ENCODE measurements around the gene FBXO48. TPM values are rescaled to one million over a fixed set of nuclear protein-coding genes. Genes with fewer than 3 reads are reported as not detected.

Gene FBXO48, protein sequence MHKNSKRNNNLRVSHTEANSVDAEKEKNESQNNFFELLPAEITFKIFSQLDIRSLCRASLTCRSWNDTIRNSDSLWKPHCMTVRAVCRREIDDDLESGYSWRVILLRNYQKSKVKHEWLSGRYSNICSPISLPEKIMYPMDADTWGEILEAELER
- 1.5 and 1.8 TPM in 2 replicates for total RNA-seq (2014; rRNA removed; shearing (Covaris generic))
- total RNA-seq (2022) = 6.8 and 8.5 TPM in 2 replicates
- Bru-seq, nascent RNA = percentile 66 among the genes with signal in this experiment
- percentile 59 among the genes with signal in this experiment for BruChase-seq, experiment 1, labeled RNA remaining after a 6-hour chase
- percentile 82 among the genes with signal in this experiment for BruChase-seq, experiment 2, labeled RNA remaining after a 2-hour chase
- long read RNA-seq, partial matches to known transcripts = 5 of 15 reads
- long read RNA-seq, other reads (novel, unspliced or antisense) = 10 of 15 reads

- no peaks in the 10 kb centered on the region for H3K9me2 ChIP-seq (ENCODE audit: insufficient read depth, low read length)
- H4K20me1 ChIP-seq (ENCODE audit: insufficient read depth, low read length) = no peaks in the 10 kb centered on the region
- CTCF ChIA-PET (ENCODE audit: unreplicated experiment) = interaction anchor here (0.6 to 0.8 kb wide), 2 partner anchors 128 to 404 kb away, joined by 3 read pairs; no protein-coding TSS in a partner anchor
- H3K4me1 ChIP-seq (ENCODE audit: insufficient read depth, low read length, poor library complexity, severe bottlenecking) = peaks cover 41% of the 10 kb centered on the region
- H3K4me3 ChIP-seq (ENCODE audit: low read depth, low read length, poor library complexity, severe bottlenecking) = peak within 1 kb of the TSS; percentile 82
- peak within 1 kb of the TSS; percentile 49 for H3K27ac ChIP-seq (ENCODE audit: low read depth, low read length, poor library complexity, severe bottlenecking)
- DNase-seq (ENCODE audit: low spot score) = peak; percentile 99
- peak within 1 kb of the TSS; percentile 80; the same call in 1 of the 2 replicates for H2AFZ ChIP-seq (ENCODE audit: low read length)
- no peaks in the 10 kb centered on the region for H3K36me3 ChIP-seq (ENCODE audit: insufficient read depth, low read length)
- peaks cover 30% of the 10 kb centered on the region; the same call in 1 of the 2 replicates for H3K79me2 ChIP-seq (ENCODE audit: insufficient read depth, low read depth, low read length)
- peak within 1 kb of the TSS; percentile 87 for H3K4me2 ChIP-seq (ENCODE audit: low read length)
- intact Hi-C loops (cut with micrococcal nuclease; ENCODE audit: unreplicated experiment) = loop anchor here (1.0 to 5.0 kb wide), 5 partner anchors 128 to 441 kb away; no protein-coding TSS in a partner anchor
- no peak for TF ChIP-seq EZH2phosphoT487 (IDR thresholded peaks at IDR 0.05; ENCODE audit: borderline replicate concordance, low read depth, low read length)
- no peak for TF ChIP-seq CTCF (conservative IDR thresholded peaks at IDR 0.05; ENCODE audit: low read length)
- no TSS peak for BruUV-seq (replicated peaks)
- POLR2A ChIA-PET = interaction anchor here (0.5 to 2.9 kb wide), 17 partner anchors 10 to 441 kb away, joined by 3 to 12 read pairs (median 3); no protein-coding TSS in a partner anchor
- no peaks in the 10 kb centered on the region for H3K9me3 ChIP-seq (ENCODE audit: low read length)
Observed at GRCh38 chr2:68467077-68467960, at the start of gene FBXO48, which contains the start of gene APLF. TSS of gene FBXO48 (minus strand) at chr2:68467294. CDS start at chr2:68465145, 2,149 bp downstream. TSS of gene APLF (plus strand) at chr2:68467585. CDS start at chr2:68467732, 147 bp downstream.

- DNase-seq (ENCODE audit: low spot score) = no peak
- CTCF ChIA-PET (ENCODE audit: unreplicated experiment) = no interaction called here
Observed at GRCh38 chr2:68516051-68516955, 49.2 kb upstream of the FBXO48 start.

More at GRCh38 chr2:68516051-68516955, 49.2 kb upstream of the FBXO48 start:
- H3K9me2 ChIP-seq (ENCODE audit: insufficient read depth, low read length) = 0 out of 2 replicates have a peak, but pooled peaks cover 4% of the 10 kb centered on the region
- no peaks in the 10 kb centered on the region for H3K4me1 ChIP-seq (ENCODE audit: insufficient read depth, low read length, poor library complexity, severe bottlenecking)
- no peak for TF ChIP-seq EZH2phosphoT487 (IDR thresholded peaks at IDR 0.05; ENCODE audit: borderline replicate concordance, low read depth, low read length)
- no peak for TF ChIP-seq CTCF (conservative IDR thresholded peaks at IDR 0.05; ENCODE audit: low read length)
- H3K36me3 ChIP-seq (ENCODE audit: insufficient read depth, low read length) = no peaks in the 10 kb centered on the region
- no peaks in the 10 kb centered on the region for H3K79me2 ChIP-seq (ENCODE audit: insufficient read depth, low read depth, low read length)
- no peaks in the 10 kb centered on the region for H4K20me1 ChIP-seq (ENCODE audit: insufficient read depth, low read length)
- no peak overlapping the region for H2AFZ ChIP-seq (ENCODE audit: low read length)
- H3K9me3 ChIP-seq (ENCODE audit: low read length) = no peaks in the 10 kb centered on the region
- H3K4me2 ChIP-seq (ENCODE audit: low read length) = no peak overlapping the region
- H3K27ac ChIP-seq (ENCODE audit: low read depth, low read length, poor library complexity, severe bottlenecking) = no peak overlapping the region
- intact Hi-C loops (cut with micrococcal nuclease; ENCODE audit: unreplicated experiment) = no loop called here
- H3K4me3 ChIP-seq (ENCODE audit: low read depth, low read length, poor library complexity, severe bottlenecking) = no peak overlapping the region
- no TSS peak for BruUV-seq (replicated peaks)
- POLR2A ChIA-PET = interaction anchor here (0.9 kb wide), 1 partner anchor 10 kb away, joined by 5 read pairs; no protein-coding TSS in a partner anchor
